GM12872 (cell line): ENCODE data around the gene SPARC.

Experiments used
- CTCF ChIP-seq: IDR thresholded peaks from 3 replicates; pipeline ENCODE4 v1.5.1; 2011; ENCODE audit warnings: low read depth, mild to moderate bottlenecking, low read length, moderate library complexity; ENCODE audit not compliant: insufficient read depth

SPARC gene

GRCh38 chr5:151675611-151676313 is 11.0 kb downstream of the SPARC start:
- no peak for TF ChIP-seq CTCF

- TF ChIP-seq CTCF, result no peak
These were observed 11.8 kb downstream of the SPARC start for GRCh38 chr5:151674626-151675610.

- TF ChIP-seq CTCF, result no peak
These were observed 13.3 kb downstream of the SPARC start for GRCh38 chr5:151673421-151673820.

- TF ChIP-seq CTCF, result no peak
These were observed 14.2 kb downstream of the SPARC start for GRCh38 chr5:151672516-151672915.

- TF ChIP-seq CTCF, result no peak
These were observed 14.8 kb downstream of the SPARC start for GRCh38 chr5:151671950-151672349.

GRCh38 chr5:151670953-151671636 is 15.6 kb downstream of the SPARC start:
- TF ChIP-seq CTCF, result no peak
